GM18499 (cell line): ENCODE measurements around the gene GADD45GIP1.

Source experiments
- ATAC-seq: cut with Tn5 transposase; IDR thresholded peaks from one replicate; pipeline ENCODE4 v1.9.1; 2021; ENCODE audit warnings: moderate number of reproducible peaks; ENCODE audit not compliant: insufficient read depth, unreplicated experiment

GADD45GIP1 gene

GRCh38 chr19:12945479-12946091 is 11.4 kb downstream of the GADD45GIP1 start, which contains the start of gene RAD23A:
Gene RAD23A (plus strand): TSS chr19:12945862. CDS start chr19:12945949, 87 bp downstream.
- ATAC-seq: peak; percentile 57

- no peak for ATAC-seq
Observed at GRCh38 chr19:12944104-12944674, 12.8 kb downstream of the GADD45GIP1 start.

GRCh38 chr19:12943437-12944044 is 13.5 kb downstream of the GADD45GIP1 start:
- ATAC-seq: no peak

GRCh38 chr19:12940897-12941296 is 16.1 kb downstream of the GADD45GIP1 start:
- ATAC-seq: no peak

GRCh38 chr19:12939975-12940423 is 17.0 kb downstream of the GADD45GIP1 start:
- no peak for ATAC-seq

GRCh38 chr19:12938779-12939601 is 18.0 kb downstream of the GADD45GIP1 start:
- ATAC-seq: peak; percentile 9

GRCh38 chr19:12937927-12938778 is 18.9 kb downstream of the GADD45GIP1 start, which contains the start of gene CALR:
Gene CALR (plus strand): TSS chr19:12938609. CDS start chr19:12938680, 71 bp downstream.
- ATAC-seq: peak; percentile 64

- no peak for ATAC-seq
Observed at GRCh38 chr19:12937093-12937926, 19.7 kb downstream of the GADD45GIP1 start.

- ATAC-seq: no peak
Observed at GRCh38 chr19:12936582-12936981, 20.4 kb downstream of the GADD45GIP1 start.

GRCh38 chr19:12935071-12935470 is 22.0 kb downstream of the GADD45GIP1 start:
- ATAC-seq: no peak

GRCh38 chr19:12933287-12934072 is 23.5 kb downstream of the GADD45GIP1 start, which contains the start of gene FARSA:
Gene FARSA (minus strand): TSS chr19:12933711. CDS start chr19:12933696, 15 bp downstream.
- ATAC-seq: no peak

- ATAC-seq: no peak
Observed at GRCh38 chr19:12932392-12933286, 24.4 kb downstream of the GADD45GIP1 start.

GRCh38 chr19:12930002-12930645 is 26.9 kb downstream of the GADD45GIP1 start:
- no peak for ATAC-seq

GRCh38 chr19:12924621-12925310 is 32.3 kb downstream of the GADD45GIP1 start:
- ATAC-seq: no peak

- ATAC-seq: no peak
Observed at GRCh38 chr19:12922959-12923358, 34.1 kb downstream of the GADD45GIP1 start.

- ATAC-seq: no peak
Observed at GRCh38 chr19:12921047-12921446, 36.0 kb downstream of the GADD45GIP1 start.
